ENCODE data around the gene TIAL1.

Gene TIAL1

GRCh38 chr10:119538632-119539358, 58.0 kb downstream of the TIAL1 start:
- Histone ChIP-seq H3K4me3 (replicated peaks; ENCODE audit: low read depth, low read length) (peak overlapping the region; percentile 44), H3K27me3 (replicated peaks; ENCODE audit: control insufficient read depth, insufficient read depth, low read length) (no peaks in the 10 kb centered on the region), H3K36me3 (ENCODE audit: control insufficient read depth, insufficient read depth, low read length) (peaks cover 1% of the 10 kb centered on the region; the same call in 1 of the 2 replicates)
- DNase-seq (ENCODE audit: extremely low read depth, insufficient read length) = peak; percentile 25
- TF ChIP-seq CTCF (IDR thresholded peaks at IDR 0.05; ENCODE audit: insufficient read depth, low read length, poor library complexity, severe bottlenecking) = peak; percentile 37

DNA sequence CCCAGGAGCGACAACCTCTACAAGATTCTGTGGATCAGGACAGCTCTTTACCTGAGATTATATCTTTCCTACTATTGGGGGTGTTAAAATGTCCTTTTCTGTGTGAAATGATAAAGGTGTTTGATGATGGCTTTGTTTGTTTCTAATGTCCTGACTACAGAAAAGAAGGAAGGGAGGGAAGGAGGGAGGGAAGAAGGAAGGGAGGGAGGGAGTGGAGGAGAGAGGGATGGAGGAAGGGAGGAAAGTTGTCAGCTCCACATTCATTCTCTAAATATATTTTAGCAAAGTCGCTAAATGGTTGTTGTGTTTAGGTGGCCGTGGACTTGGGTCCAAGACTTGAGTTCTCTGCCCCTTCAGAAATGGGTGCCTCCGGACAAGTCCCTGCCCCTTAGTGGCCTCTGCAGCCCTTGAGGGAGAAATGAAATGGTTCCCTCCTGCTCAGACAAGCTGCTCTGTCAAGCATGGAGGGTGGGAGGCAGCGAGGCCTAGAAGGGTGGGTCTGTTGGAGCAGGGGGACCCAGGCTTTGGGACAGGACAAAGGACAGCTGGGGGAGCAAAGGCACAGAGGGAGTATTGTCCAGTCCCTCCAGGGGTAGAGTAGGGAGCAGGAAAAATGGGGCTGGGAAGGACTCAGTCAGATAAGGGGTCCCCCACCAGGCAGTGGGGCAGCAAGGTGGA, 58.7 kb downstream of the TIAL1 start:
- Histone ChIP-seq H3K36me3 (ENCODE audit: control insufficient read depth, insufficient read depth, low read length) (peaks cover 1% of the 10 kb centered on the region; the same call in 1 of the 2 replicates), H3K27me3 (replicated peaks; ENCODE audit: control insufficient read depth, insufficient read depth, low read length) (no peaks in the 10 kb centered on the region), H3K4me3 (replicated peaks; ENCODE audit: low read depth, low read length) (no peak overlapping the region)
- no peak for DNase-seq (ENCODE audit: extremely low read depth, insufficient read length)
- no peak for TF ChIP-seq CTCF (IDR thresholded peaks at IDR 0.05; ENCODE audit: insufficient read depth, low read length, poor library complexity, severe bottlenecking)

DNA sequence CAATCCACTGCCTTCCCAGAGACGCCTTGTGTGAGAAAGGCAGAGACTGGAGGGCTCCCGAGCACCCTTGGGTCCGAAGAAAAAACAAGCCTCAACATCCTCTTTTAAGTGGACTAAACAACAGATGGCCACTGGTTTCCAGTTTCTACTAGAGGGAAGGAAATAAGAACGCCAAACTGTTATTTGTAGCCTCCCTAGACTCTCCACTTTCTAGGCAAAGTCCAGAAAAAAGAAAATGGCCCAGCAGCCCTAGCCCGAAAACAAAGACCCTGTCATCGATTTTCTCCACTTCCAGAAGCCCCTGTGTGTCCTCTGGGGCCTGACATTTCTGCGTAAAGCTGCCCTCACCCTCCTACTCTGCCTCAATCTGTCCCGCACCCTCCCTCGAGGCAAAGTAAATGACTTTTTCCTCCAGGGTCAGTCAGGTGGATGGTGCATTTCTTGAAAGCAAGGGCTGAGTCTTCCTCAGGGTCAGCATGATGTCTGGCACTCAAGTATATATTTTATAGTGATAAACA, 60.2 kb downstream of the TIAL1 start:
- no peak overlapping the region for H3K4me3 ChIP-seq (replicated peaks; ENCODE audit: low read depth, low read length)
- no peak for TF ChIP-seq CTCF (IDR thresholded peaks at IDR 0.05; ENCODE audit: insufficient read depth, low read length, poor library complexity, severe bottlenecking)
- DNase-seq (ENCODE audit: extremely low read depth, insufficient read length) = no peak
- H3K27me3 ChIP-seq (replicated peaks; ENCODE audit: control insufficient read depth, insufficient read depth, low read length) = no peaks in the 10 kb centered on the region
- H3K36me3 ChIP-seq (ENCODE audit: control insufficient read depth, insufficient read depth, low read length) = peaks cover 1% of the 10 kb centered on the region; the same call in 1 of the 2 replicates

DNA sequence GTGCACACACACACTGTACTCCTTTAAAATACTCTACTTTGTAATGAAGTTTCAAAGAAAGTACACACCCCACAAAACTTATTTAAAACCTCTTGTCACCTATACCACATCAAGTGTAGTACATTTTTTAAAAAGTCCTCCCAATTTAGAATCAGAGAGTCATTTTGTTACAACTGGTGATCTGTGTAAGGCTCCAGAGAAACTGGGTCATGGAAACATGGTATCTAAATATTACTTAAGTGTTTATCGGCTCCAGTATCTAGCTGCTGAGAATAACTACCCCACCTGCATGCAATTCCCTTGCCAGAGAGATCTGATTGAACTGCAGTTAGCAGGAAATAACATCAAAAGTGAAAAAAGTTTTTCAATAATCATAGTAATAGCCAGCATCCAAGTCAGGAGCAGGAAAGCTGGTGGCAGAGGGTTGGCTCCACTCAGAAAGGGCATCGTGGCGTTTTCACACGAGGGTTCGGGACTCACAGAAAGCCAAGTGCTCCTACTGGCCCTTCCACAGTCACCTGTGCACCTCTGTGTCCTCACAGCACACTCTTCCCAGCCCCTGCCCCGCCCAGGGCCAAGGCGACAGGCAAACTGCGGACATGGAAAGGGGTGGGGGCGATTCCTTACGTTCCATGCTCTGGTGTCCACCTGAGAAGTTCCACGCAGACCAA, 60.8 kb downstream of the TIAL1 start:
- TF ChIP-seq CTCF (IDR thresholded peaks at IDR 0.05; ENCODE audit: insufficient read depth, low read length, poor library complexity, severe bottlenecking) = no peak
- peaks cover 1% of the 10 kb centered on the region; the same call in 1 of the 2 replicates for H3K36me3 ChIP-seq (ENCODE audit: control insufficient read depth, insufficient read depth, low read length)
- H3K4me3 ChIP-seq (replicated peaks; ENCODE audit: low read depth, low read length) = no peak overlapping the region
- DNase-seq (ENCODE audit: extremely low read depth, insufficient read length) = no peak
- H3K27me3 ChIP-seq (replicated peaks; ENCODE audit: control insufficient read depth, insufficient read depth, low read length) = no peaks in the 10 kb centered on the region

GRCh38 chr10:119535305-119535704, 61.5 kb downstream of the TIAL1 start:
- no peak overlapping the region for H3K4me3 ChIP-seq (replicated peaks; ENCODE audit: low read depth, low read length)
- H3K36me3 ChIP-seq (ENCODE audit: control insufficient read depth, insufficient read depth, low read length) = peaks cover 1% of the 10 kb centered on the region; the same call in 1 of the 2 replicates
- no peak for DNase-seq (ENCODE audit: extremely low read depth, insufficient read length)
- no peak for TF ChIP-seq CTCF (IDR thresholded peaks at IDR 0.05; ENCODE audit: insufficient read depth, low read length, poor library complexity, severe bottlenecking)
- no peaks in the 10 kb centered on the region for H3K27me3 ChIP-seq (replicated peaks; ENCODE audit: control insufficient read depth, insufficient read depth, low read length)

Data from GM06990 (cell line).